GM06990 (cell line): ENCODE measurements around the gene MUC3A.

Experiments
- DNase-seq: peaks from one replicate; pipeline ENCODE4 v3.0.0-alpha.2; 2011; ENCODE audit not compliant: insufficient read length; ENCODE audit errors: extremely low read depth
- H3K27me3 ChIP-seq: replicated peaks from 2 replicates; pipeline ENCODE4 v1.6.0; 2011; ENCODE audit warnings: low read length; ENCODE audit not compliant: control insufficient read depth, insufficient read depth
- H3K36me3 ChIP-seq: 2 replicates; pipeline ENCODE4 v1.5.1; 2011; ENCODE audit warnings: low read length; ENCODE audit not compliant: control insufficient read depth, insufficient read depth
- H3K4me3 ChIP-seq: replicated peaks from 2 replicates; pipeline ENCODE4 v1.5.1; 2011; ENCODE audit warnings: low read depth, mild to moderate bottlenecking, control low read depth, low read length
- TF ChIP-seq, protein P1 (sequence below): IDR thresholded peaks from 2 replicates; pipeline ENCODE4 v1.5.1; 2011; ENCODE audit warnings: low read length, control low read depth, mild to moderate bottlenecking, inconsistent platforms; ENCODE audit not compliant: insufficient read depth, poor library complexity, severe bottlenecking

Gene MUC3A

DNA sequence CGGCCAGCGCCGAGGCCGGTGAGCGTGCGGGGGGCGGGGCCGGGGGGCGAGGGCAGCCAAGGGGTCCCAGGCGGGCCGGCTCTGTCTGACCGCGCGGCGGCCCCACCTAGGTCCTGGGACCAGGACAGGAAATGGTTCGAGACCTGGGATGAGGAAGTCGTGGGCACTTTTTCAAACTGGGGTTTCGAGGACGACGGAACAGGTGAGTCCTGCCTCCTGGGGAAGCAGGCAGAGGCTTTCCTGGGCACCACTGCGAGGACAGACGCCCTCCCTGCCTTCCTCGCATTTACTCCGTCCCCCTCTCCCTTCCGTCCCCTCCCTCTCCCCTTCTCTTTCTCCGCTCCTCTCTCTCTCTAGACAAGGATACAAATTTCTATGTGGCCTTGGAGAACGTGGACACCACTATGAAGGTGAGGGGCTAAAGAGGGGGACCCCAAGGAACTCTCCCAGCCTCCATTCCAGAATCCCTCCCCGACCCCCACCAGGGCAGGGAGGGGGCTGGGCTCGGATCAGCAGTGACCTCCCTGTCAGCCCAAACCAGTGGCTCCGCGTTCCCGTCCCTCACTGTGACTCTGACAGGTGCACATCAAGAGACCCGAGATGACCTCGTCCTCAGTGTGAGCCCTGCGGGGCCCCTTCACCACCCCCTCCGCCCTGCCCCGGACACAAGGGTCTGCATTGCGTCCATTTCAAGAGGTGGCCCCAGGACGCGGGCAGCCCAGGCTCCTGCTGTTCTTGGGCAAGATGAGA lies 17.4 kb downstream of the MUC3A start:
- peaks cover 9% of the 10 kb centered on the region for H3K27me3 ChIP-seq
- H3K4me3 ChIP-seq: no peak overlapping the region
- no peaks in the 10 kb centered on the region for H3K36me3 ChIP-seq
- DNase-seq: no peak
- TF ChIP-seq, protein P1, sequence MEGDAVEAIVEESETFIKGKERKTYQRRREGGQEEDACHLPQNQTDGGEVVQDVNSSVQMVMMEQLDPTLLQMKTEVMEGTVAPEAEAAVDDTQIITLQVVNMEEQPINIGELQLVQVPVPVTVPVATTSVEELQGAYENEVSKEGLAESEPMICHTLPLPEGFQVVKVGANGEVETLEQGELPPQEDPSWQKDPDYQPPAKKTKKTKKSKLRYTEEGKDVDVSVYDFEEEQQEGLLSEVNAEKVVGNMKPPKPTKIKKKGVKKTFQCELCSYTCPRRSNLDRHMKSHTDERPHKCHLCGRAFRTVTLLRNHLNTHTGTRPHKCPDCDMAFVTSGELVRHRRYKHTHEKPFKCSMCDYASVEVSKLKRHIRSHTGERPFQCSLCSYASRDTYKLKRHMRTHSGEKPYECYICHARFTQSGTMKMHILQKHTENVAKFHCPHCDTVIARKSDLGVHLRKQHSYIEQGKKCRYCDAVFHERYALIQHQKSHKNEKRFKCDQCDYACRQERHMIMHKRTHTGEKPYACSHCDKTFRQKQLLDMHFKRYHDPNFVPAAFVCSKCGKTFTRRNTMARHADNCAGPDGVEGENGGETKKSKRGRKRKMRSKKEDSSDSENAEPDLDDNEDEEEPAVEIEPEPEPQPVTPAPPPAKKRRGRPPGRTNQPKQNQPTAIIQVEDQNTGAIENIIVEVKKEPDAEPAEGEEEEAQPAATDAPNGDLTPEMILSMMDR: no peak

DNA sequence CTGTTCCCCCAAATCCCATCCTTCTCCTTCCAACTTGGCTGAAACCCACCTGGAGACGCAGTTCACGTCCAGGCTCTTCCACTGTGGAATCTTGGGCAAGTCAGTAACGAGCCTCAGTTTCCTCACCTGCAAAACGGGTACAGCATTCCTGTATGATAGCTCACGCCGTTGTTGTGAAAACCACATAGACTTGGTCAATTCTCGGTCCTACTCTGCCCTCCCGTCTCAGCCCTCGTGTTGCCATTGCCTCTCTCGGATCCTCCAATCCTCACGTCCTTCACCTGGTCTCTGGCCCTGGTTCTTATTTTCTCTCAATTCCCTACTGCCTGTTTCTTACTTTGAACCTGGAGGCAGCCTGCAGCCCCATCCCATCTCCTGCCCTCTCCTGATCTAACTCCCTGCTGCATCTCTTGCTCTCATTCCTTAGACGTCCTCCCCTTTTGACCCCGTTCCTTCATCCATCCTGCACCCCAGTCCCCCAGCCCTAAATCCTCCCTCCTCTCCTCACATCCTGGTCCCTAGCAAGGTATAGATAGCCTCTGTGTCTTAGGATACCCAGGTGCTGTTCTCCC lies 18.0 kb downstream of the MUC3A start:
- no peak for DNase-seq
- Histone ChIP-seq H3K4me3 (no peak overlapping the region), H3K36me3 (no peaks in the 10 kb centered on the region), H3K27me3 (peaks cover 9% of the 10 kb centered on the region)
- TF ChIP-seq, protein P1: no peak

DNA sequence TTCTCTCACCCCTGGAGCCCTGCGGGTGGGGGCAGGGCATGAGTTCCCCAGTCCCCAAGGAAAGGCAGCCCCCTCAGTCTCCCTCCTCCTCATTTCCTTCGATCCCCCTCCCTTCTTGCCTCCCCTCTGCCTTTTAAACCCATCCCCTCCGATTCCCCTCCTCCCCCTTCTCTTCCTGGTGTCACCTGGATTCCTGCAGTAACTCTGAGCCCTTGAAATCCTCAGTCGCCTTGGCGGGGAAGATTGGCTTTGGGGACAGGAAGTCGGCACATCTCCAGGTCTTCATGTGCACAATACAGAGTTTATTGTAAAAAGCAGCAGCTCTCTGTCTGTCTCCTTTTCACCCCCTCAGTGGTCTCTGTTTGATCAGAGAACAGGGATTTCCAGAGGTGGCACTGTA lies 18.7 kb downstream of the MUC3A start:
- TF ChIP-seq, protein P1: no peak
- no peaks in the 10 kb centered on the region for H3K36me3 ChIP-seq
- DNase-seq: no peak
- no peak overlapping the region for H3K4me3 ChIP-seq
- H3K27me3 ChIP-seq: peaks cover 9% of the 10 kb centered on the region

DNA sequence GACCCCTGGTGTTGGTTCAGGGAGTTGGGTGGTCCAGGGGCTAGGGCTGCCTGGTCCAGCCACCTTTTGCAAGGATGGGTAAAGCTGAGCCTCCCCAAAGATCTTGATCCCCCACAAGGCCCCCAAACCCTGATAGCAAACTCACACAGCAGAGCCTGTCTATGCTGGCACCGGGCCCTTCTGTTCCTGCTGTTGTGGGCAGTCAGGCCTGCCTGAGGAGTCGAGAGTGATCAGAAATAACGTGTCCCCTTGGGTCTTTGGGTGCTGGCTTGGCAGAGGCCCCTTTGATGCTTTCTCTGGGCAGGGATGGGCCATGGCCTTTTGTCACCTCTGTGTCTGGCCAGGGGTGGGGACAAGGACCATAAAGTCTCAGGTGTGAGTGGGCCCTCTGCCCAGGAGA lies 19.3 kb downstream of the MUC3A start:
- no peak for DNase-seq
- TF ChIP-seq, protein P1: no peak
- H3K27me3 ChIP-seq: peaks cover 9% of the 10 kb centered on the region
- H3K36me3 ChIP-seq: no peaks in the 10 kb centered on the region
- H3K4me3 ChIP-seq: no peak overlapping the region

DNA sequence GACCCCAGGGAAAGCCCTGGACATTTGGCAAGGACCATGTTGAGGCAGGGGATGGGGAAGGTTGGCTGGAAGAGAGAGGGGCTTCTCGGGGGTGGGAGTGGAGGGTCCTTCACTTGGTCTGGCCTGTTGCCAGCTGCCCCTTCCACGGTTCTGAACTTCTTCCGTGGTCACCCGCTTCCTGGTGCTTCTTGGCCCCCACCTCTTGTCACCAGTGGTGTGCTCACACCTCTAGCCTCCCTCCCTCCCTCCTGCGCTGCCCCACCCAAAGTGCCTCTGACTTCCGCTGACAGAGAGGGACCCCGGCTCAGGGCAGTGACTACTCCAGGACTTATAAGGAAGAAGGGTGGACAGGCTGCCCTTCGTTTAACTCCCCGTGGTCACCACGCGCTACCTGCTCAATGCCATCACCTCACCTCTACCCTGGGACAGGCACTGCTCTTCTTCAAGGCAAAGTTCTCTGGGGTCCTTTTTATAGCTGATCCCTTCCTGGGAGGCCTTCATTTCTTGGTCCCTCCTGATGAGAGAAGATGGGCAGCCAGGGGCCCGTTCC lies 19.8 kb downstream of the MUC3A start, which contains the start of gene MUC12:
Gene MUC12 (plus strand): TSS at position 500 of the 550 bp plus-strand sequence. CDS start 58 bp downstream, outside the sequence.
- Histone ChIP-seq H3K36me3 (no peaks in the 10 kb centered on the region), H3K27me3 (peaks cover 9% of the 10 kb centered on the region), H3K4me3 (no peak within 1 kb of the TSS)
- TF ChIP-seq, protein P1: no peak
- DNase-seq: no peak
